Panc1 (cell line): ENCODE data around the gene SBF1. TPM values are rescaled to one million over a fixed set of nuclear protein-coding genes. Genes with fewer than 3 reads are reported as not detected.
"Not testable (repeated sequence)": the region's sequence is repeated elsewhere in the genome, so short reads cannot be mapped to it uniquely, and the experiment has no call there.

Source experiments
- ATAC-seq: fragments of 200-7000 bp; cut with Tn5 transposase; 2 replicates; pipeline ENCODE4 v1.9.1; 2020; ENCODE audit warnings: mild to moderate bottlenecking, moderate library complexity
- BruUV-seq: library from RNA; stranded (reverse); fragments of 400-500 nt; replicated peaks from 2 replicates; lab custom pipeline; 2021; lab: Mats Ljungman, UMichigan
- CTCF ChIA-PET: fragments of 300-600 bp; sonication (Branson Sonifier 250); formaldehyde crosslinking; loops from one replicate; lab custom pipeline; 2022; ENCODE audit warnings: antibody characterized with exemption; lab: Charles Lee
- POLR2A ChIA-PET: fragments of 300-600 bp; sonication (Branson Sonifier 250); formaldehyde crosslinking; loops from one replicate; lab custom pipeline; 2022; ENCODE audit warnings: antibody characterized with exemption; lab: Charles Lee
- DNase-seq: peaks from one replicate; pipeline ENCODE4 v3.0.0-alpha.2; 2010; ENCODE audit warnings: low read depth, low spot score
- H3K27ac ChIP-seq: 2 replicates; pipeline ENCODE4 v1.5.1; 2011; ENCODE audit warnings: mild to moderate bottlenecking, low read length, inconsistent platforms
- H3K27me3 ChIP-seq: fragments of 200-500 bp; sonication (Bioruptor generic); 2 replicates; pipeline ENCODE4 v1.6.0; 2014; ENCODE audit warnings: low read length, inconsistent platforms; ENCODE audit not compliant: control insufficient read depth, insufficient read depth
- H3K36me3 ChIP-seq: fragments of 200-500 bp; sonication (Bioruptor generic); 2 replicates; pipeline ENCODE4 v1.5.1; 2014; ENCODE audit warnings: inconsistent platforms, mild to moderate bottlenecking, low read length, moderate library complexity; ENCODE audit not compliant: control insufficient read depth, insufficient read depth
- H3K4me1 ChIP-seq: 2 replicates; pipeline ENCODE4 v1.5.1; 2011; ENCODE audit warnings: inconsistent platforms, mild to moderate bottlenecking, low read length, moderate library complexity; ENCODE audit not compliant: control insufficient read depth, insufficient read depth
- H3K4me3 ChIP-seq, 2 experiments: 2 replicates each; pipeline ENCODE4 v1.5.1; 2011 to 2012; ENCODE audit warnings: low read depth in 2 of 2, low read length in 2 of 2, mild to moderate bottlenecking in 2 of 2, inconsistent platforms in 1 of 2, moderate library complexity in 1 of 2
- H3K9me3 ChIP-seq: fragments of 200-500 bp; sonication (Bioruptor generic); 2 replicates; pipeline ENCODE4 v1.5.1; 2014; ENCODE audit warnings: low read depth, mild to moderate bottlenecking, inconsistent platforms, low read length, moderate library complexity; ENCODE audit not compliant: control insufficient read depth, insufficient read depth
- POLR2AphosphoS5 ChIP-seq: IDR thresholded peaks from 2 replicates; pipeline ENCODE4 v1.6.1; 2012; ENCODE audit warnings: mild to moderate bottlenecking, low read depth, low read length, moderate library complexity
- SIN3A ChIP-seq: IDR thresholded peaks from 2 replicates; pipeline ENCODE4 v1.6.1; 2012; ENCODE audit warnings: low read depth, mild to moderate bottlenecking, low read length, moderate library complexity, borderline replicate concordance; ENCODE audit not compliant: insufficient read depth
- TCF7L2 ChIP-seq: IDR thresholded peaks from 2 replicates; pipeline ENCODE4 v1.6.1; 2011; ENCODE audit warnings: mild to moderate bottlenecking, low read depth, low read length, inconsistent platforms
- in situ Hi-C: cut with HindIII; loops from 2 replicates; pipeline ENCODE4 v1.10.0; 2016; ENCODE audit warnings: low sequenced_read_pairs, low pct_unique_long_range_greater_than_20kb
- intact Hi-C: fragments of 100-400 bp; cut with micrococcal nuclease; formaldehyde crosslinking; loops from one replicate; pipeline ENCODE4 v1.10.0; 2022; ENCODE audit not compliant: unreplicated experiment
- total RNA-seq: library from RNA; stranded (reverse); gene quantifications from one replicate; pipeline ENCODE4 v1.2.1, GENCODE V29; 2021; ENCODE audit not compliant: unreplicated experiment
- TF ChIP-seq, protein P1 (sequence below): fragments of 450-650 bp; IDR thresholded peaks from 2 replicates; pipeline ENCODE4 v1.5.1; 2017; ENCODE audit warnings: mild to moderate bottlenecking
- TF ChIP-seq, protein P2 (sequence below), 2 experiments: IDR thresholded peaks; 2 replicates each; pipeline ENCODE4 v1.6.1; 2011 to 2012; ENCODE audit warnings: low read depth in 2 of 2, control low read depth in 1 of 2, low read length in 1 of 2, mild to moderate bottlenecking in 1 of 2, moderate library complexity in 1 of 2; ENCODE audit not compliant: insufficient read depth in 1 of 2

Gene SBF1
- total RNA-seq, 1 experiment from 2014 or later = 59.2 TPM

DNA sequence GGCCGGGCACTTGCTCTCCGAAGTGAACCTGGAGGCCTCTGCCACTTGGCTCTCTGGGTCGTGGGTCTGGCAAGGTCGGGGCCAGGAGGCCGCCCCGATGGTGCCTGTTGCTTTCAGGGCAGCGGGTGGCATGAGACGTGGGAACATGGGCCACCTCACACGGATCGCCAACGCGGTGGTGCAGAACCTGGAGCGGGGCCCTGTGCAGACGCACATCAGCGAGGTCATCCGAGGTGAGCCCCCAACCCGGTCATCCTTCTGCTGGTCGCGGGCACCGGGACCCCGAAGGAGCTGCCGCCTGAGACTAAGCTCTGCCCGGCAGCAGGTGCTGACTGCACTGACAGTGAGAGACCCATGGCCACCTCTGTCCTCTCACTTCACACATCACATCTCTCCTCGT, 40.0 kb downstream of the SBF1 start:
- DNase-seq (no peak), ATAC-seq (no peak)
- H3K9me3 ChIP-seq = no peaks in the 10 kb centered on the region
- intact Hi-C loops = no loop called here
- H3K4me3 ChIP-seq = no peak overlapping the region
- no peaks in the 10 kb centered on the region for H3K27me3 ChIP-seq
- POLR2A ChIA-PET = no interaction called here
- CTCF ChIA-PET = no interaction called here
- TF ChIP-seq POLR2AphosphoS5 = no peak
- TF ChIP-seq SIN3A = no peak
- TF ChIP-seq, protein P1, sequence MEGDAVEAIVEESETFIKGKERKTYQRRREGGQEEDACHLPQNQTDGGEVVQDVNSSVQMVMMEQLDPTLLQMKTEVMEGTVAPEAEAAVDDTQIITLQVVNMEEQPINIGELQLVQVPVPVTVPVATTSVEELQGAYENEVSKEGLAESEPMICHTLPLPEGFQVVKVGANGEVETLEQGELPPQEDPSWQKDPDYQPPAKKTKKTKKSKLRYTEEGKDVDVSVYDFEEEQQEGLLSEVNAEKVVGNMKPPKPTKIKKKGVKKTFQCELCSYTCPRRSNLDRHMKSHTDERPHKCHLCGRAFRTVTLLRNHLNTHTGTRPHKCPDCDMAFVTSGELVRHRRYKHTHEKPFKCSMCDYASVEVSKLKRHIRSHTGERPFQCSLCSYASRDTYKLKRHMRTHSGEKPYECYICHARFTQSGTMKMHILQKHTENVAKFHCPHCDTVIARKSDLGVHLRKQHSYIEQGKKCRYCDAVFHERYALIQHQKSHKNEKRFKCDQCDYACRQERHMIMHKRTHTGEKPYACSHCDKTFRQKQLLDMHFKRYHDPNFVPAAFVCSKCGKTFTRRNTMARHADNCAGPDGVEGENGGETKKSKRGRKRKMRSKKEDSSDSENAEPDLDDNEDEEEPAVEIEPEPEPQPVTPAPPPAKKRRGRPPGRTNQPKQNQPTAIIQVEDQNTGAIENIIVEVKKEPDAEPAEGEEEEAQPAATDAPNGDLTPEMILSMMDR = no peak
- TF ChIP-seq TCF7L2 = no peak
- in situ Hi-C loops = no loop called here
- H3K27ac ChIP-seq = no peak overlapping the region
- no peaks in the 10 kb centered on the region for H3K4me1 ChIP-seq
- BruUV-seq = no TSS peak
- H3K36me3 ChIP-seq = peaks cover 3% of the 10 kb centered on the region

DNA sequence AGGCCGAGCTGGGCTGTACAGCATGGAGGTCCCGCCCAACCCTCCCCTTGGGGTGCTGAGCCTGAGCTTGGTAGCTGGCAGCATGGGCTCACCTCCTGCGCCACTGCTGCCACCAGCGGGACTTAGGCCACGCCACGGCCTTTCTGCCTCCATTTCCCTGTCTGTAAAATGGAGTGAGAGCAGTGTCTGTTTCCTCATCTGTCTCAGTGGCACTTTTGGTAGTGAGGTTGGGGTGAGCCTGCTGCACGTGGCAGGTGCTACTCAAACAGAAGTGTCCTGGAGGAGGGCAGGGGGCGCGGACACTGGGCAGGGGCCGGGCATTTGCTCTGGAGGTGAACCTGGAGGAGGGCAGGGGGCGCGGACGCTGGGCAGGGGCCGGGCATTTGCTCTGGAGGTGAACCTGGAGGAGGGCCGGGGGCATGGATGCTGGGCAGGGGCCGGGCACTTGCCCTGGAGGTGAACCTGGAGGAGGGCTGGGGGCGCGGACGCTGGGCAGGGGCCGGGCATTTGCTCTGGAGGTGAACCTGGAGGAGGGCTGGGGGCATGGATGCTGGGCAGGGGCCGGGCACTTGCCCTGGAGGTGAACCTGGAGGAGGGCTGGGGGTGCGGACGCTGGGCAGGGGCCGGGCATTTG, 41.8 kb downstream of the SBF1 start:
- H3K36me3 ChIP-seq, H3K9me3 ChIP-seq, in situ Hi-C loops, H3K4me1 ChIP-seq, DNase-seq, H3K27me3 ChIP-seq, H3K4me3 ChIP-seq, ATAC-seq, H3K27ac ChIP-seq, BruUV-seq, POLR2A ChIA-PET, intact Hi-C loops, CTCF ChIA-PET: not testable (repeated sequence)

DNA sequence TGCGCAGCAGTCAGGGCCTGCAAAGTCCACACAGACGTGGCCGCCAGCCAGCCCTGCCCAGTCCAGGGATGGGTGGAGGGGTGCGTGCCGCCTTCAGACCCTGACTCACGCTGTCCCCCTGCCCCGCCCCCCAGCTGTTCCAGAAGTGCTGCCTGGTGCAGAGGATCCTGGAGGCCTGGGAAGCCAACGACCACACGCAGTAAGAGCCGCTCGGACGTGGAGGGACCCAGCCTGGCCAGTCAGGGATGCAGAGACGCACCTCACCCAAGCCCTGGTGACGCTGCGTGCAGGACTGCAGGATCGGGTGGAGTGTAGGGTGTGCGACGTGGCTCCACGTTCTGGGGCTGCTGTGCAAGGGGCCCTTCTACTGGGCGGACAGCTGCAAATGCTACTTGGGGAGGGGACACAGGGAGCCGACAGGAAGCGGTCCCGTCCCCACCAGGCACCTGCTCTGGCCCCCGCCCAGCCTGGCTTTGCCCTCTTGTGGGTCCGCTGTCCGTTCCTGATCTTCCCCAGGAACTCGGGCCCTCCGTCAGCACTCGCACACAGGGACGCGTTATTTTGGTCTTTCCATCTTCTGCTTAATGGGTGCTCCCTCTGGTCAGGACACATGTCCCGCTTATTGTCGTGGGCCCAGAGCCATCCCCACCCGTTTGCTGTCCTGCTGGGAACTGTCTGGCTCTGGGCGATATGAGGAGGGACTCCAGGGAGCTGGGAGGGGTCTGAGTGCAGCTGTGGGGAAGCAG, 42.5 kb downstream of the SBF1 start:
- ChIA-PET POLR2A (no interaction called here), CTCF (no interaction called here)
- in situ Hi-C loops = no loop called here
- no peaks in the 10 kb centered on the region for H3K9me3 ChIP-seq
- DNase-seq = no peak
- BruUV-seq = no TSS peak
- intact Hi-C loops = no loop called here
- TF ChIP-seq SIN3A = no peak
- TF ChIP-seq, protein P2, sequence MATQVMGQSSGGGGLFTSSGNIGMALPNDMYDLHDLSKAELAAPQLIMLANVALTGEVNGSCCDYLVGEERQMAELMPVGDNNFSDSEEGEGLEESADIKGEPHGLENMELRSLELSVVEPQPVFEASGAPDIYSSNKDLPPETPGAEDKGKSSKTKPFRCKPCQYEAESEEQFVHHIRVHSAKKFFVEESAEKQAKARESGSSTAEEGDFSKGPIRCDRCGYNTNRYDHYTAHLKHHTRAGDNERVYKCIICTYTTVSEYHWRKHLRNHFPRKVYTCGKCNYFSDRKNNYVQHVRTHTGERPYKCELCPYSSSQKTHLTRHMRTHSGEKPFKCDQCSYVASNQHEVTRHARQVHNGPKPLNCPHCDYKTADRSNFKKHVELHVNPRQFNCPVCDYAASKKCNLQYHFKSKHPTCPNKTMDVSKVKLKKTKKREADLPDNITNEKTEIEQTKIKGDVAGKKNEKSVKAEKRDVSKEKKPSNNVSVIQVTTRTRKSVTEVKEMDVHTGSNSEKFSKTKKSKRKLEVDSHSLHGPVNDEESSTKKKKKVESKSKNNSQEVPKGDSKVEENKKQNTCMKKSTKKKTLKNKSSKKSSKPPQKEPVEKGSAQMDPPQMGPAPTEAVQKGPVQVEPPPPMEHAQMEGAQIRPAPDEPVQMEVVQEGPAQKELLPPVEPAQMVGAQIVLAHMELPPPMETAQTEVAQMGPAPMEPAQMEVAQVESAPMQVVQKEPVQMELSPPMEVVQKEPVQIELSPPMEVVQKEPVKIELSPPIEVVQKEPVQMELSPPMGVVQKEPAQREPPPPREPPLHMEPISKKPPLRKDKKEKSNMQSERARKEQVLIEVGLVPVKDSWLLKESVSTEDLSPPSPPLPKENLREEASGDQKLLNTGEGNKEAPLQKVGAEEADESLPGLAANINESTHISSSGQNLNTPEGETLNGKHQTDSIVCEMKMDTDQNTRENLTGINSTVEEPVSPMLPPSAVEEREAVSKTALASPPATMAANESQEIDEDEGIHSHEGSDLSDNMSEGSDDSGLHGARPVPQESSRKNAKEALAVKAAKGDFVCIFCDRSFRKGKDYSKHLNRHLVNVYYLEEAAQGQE (IDR thresholded peaks at IDR 0.05; ENCODE audit: insufficient read depth in 1 of 2, low read depth in 2 of 2, low read length in 1 of 2) = no peak
- TF ChIP-seq, protein P1 = no peak
- no peak for TF ChIP-seq TCF7L2
- TF ChIP-seq POLR2AphosphoS5 = no peak
- no peak overlapping the region for H3K4me3 ChIP-seq
- H3K36me3 ChIP-seq = peaks cover 3% of the 10 kb centered on the region
- H3K4me1 ChIP-seq = no peaks in the 10 kb centered on the region
- no peak for ATAC-seq
- H3K27ac ChIP-seq = no peak overlapping the region
- H3K27me3 ChIP-seq = no peaks in the 10 kb centered on the region
